T47D (cell line): Measurements from ENCODE around the gene PRKACA.

Source experiments
- DNase-seq, 2 experiments: peaks; one replicate each; pipeline versions ENCODE4 v3.0.0 to v3.0.0-alpha.2; 2011 to 2012; ENCODE audit warnings: low read depth in 1 of 2, low spot score in 1 of 2
- JUND ChIP-seq: IDR thresholded peaks from 2 replicates; pipeline ENCODE4 v1.6.1; 2012; ENCODE audit warnings: low read depth
- in situ Hi-C: cut with HindIII; loops from 2 replicates; pipeline ENCODE4 v1.10.0; 2016; ENCODE audit warnings: low sequenced_read_pairs, low pct_unique_long_range_greater_than_20kb

The PRKACA gene

DNA sequence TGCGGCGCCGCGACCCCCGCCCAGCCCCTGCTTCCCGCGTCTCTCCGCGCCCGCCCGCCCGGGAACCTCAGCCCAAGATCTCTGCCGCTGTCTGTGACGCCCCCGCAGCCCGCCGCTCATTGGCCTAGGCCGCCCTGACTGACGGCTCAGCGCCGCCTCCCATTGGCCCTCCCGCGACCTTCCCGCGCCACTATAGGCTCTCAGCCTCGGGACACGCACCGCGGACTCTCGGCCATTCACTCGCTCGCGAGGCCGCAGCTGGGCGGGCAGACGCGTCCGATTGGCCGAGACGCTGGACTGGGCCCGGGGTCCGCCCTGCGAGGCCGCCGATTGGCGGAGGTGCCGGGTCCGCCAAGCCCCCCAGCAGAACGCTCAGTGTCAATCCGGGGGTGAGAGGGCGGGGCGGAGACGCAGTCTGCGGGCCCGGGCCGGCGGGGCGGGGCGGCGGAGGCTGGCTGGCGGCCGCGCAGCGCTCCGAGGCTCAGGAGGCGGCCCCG lies at the start of gene PRKACA:
PRKACA (minus strand) TSS at position 95 of the 497 bp plus-strand sequence. CDS start 215 bp downstream, outside the sequence.
- DNase-seq: peak; percentile 95 to 98
- TF ChIP-seq JUND: no peak
- in situ Hi-C loops: no loop called here

- in situ Hi-C loops: no loop called here
- no peak for DNase-seq
- no peak for TF ChIP-seq JUND
These were observed 49.5 kb upstream of the PRKACA start for GRCh38 chr19:14166999-14167575.

DNA sequence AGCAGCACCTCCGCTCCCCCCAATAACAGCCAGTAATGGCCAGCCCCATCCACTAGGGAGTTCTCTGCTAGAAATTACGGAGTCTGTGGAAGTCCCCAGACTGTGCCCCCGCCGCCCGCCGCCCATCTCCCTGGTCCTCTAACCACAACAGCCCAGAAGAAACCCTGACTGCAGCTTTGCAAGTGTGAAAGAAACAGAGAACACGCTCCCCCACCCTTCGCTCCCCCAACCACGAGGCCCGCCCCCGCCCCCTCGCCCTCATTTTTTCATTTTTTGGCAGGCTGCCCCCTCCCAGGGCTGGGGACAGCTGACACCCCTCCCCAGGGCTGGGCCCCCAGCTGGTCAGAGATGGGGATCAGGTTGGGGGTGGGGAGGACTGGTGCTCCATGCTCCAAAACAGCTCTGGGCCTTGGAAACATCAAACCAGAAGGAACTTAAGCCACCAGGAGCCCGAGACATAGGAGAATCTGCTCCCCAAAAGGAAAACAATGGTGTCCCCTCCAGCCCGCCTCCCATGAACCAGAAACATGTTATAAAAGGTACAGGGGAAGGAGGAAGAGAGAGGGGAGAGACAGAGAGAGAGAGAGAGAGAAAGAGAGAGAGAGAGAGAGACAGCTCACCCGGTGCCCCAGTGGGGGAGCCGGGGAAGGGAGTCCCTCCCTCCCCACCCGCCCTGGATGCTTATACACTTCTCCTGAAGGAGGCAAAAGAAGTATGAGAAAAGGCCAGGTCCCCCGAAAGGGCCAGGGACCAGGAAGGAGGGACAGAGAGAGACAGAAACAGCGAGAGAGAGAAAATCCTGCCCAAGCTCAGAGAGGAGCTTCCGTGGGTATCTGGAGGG lies 48.6 kb upstream of the PRKACA start:
- DNase-seq: no peak
- no peak for TF ChIP-seq JUND
- in situ Hi-C loops: no loop called here

DNA sequence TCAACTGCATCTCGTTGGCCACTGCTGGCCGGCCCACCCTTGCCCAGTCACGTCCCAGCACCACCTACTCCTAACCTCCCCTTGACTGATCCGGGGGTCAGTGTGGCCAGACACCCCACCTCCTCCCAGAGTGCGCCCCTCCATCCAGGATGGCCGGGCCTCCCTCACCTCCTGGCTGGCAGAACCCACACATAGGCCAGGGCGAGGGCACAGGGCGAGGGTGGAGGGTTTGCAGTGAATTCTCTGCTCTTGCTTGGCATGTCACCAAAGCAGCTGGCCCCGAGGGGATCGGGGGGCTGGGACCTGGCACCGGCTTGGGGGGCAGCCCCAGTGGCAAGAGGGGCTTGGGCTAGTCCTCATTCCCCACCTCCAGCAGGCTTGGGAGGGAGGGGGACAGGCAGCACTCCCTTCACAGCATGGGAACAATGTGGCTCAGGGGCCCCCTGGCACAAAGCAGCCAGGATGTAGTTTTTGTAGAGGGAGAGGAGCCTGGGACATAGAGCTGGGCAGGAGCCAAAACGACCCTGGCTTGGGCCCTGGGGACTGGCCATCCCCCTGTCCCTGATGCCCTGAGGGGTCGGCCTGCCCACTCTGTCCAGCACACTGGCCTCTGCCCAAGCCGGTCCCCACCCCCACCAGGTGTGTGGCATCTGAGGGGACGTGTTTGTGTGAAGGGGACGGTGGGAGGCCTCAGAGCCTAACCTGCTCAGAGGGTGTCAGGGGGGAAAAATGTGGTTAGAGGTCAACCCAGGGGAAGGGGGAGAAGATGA lies 47.3 kb upstream of the PRKACA start:
- no peak for DNase-seq
- no peak for TF ChIP-seq JUND
- in situ Hi-C loops: no loop called here

DNA sequence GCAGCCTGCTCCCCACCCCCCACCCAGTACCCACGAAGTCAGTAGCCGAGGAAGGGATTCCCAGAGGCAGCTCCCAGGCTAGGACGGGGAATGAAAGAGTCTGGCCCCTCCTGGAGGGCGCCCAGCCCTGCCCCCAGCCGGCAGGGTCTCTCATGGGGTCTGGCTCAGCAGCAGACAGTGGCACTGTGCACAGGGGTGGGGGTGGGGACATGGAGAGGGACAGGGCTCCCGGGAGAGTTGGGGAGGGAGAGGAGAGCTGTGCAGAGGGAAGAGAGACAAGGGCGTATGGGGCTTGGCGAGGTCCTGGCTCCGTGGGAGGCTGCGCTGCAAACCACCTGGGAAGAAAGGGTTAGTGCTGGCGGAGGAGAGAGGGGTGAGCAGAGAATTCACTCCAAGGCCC lies 46.5 kb upstream of the PRKACA start:
- no peak for TF ChIP-seq JUND
- in situ Hi-C loops: no loop called here
- no peak for DNase-seq

DNA sequence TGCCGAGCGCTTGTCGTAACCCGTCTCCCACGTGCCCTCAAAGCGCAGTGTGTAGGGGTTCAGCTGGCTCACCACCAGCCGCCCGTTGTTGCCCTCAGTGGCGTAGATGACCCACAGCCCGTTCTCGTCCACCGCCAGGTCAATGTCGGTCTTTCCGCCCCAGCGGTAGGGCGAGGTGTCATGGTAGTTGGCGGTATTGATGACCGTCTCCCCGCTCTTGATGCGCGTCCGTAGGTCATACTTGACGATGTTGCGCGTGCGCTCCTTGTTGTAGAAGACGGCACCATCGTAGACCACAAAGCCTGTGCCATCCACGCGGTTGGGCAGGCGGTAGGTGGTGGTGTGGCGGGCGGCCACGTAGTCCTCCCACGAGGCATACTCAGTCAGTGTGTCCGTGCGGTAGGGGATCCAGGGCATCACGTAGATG lies 45.3 kb upstream of the PRKACA start:
- TF ChIP-seq JUND: no peak
- in situ Hi-C loops: no loop called here

DNA sequence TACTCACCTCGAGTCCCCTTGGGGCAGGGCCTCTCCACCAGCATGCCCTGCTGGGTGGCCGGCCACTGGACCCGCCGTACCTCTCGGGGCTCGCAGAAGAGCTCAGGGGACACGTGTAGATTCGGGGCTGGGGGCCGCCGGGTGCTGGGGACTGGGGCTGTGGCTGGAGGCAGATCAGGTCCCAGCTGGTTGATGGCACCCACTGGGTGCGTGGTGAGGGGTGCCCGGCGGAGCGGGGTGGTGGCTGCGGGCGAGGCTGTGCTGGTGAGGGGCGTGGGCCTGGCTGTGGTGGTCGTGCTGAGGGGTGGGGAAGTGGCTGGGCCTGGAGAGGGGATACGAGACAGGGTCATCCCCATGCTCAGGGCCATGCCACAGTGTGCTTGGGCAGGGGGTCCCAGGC lies 43.7 kb upstream of the PRKACA start:
- no peak for DNase-seq
- in situ Hi-C loops: no loop called here
- TF ChIP-seq JUND: no peak

More for the DNA sequence above, 45.3 kb upstream of the PRKACA start:
- no peak for DNase-seq

DNA sequence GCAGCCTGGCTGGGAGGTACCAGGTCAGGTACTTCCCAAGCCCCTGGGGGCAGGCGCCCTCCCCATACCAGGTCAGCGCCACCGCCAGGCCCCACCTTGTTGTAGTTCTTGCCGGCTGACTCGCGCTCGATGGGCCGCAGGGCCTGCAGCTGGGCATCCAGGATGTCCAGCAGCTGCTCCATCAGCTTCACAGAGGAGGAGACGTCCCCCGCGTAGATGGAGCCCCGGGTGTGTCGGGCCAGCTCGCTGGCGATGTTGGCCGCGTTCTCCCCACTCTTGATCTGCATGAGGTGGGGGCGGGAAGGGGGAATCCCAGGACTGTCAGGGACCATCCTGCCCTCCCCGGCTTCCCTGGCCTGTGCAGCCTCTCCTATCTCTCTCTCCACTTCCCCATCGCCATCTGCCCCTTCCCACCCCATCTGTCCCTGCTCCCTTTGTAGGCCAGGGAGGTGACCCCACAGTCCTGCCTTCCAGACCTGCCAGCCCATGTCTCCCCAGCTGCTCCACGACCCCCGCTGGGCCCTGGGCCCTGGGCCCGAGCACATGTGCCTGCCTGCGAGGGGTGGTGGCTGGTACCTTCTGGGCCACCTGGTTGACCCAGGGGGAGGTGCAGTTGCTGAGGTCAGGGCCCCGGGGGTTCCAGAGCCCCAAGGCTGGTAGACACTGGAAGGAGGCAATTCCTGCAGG lies 42.6 kb upstream of the PRKACA start:
- in situ Hi-C loops: no loop called here
- DNase-seq: no peak
- TF ChIP-seq JUND: no peak

- TF ChIP-seq JUND: no peak
- DNase-seq: no peak
- in situ Hi-C loops: no loop called here
These were observed 41.5 kb upstream of the PRKACA start for GRCh38 chr19:14159059-14159458.

- in situ Hi-C loops: no loop called here
- no peak for DNase-seq
- TF ChIP-seq JUND: no peak
These were observed 40.9 kb upstream of the PRKACA start for GRCh38 chr19:14158276-14159023.

- DNase-seq: no peak
- in situ Hi-C loops: no loop called here
- TF ChIP-seq JUND: no peak
These were observed 39.6 kb upstream of the PRKACA start for GRCh38 chr19:14156971-14157717.
